K562 (cell line): Measurements from ENCODE around the gene TPBGL.

Source experiments
- HDAC2 ChIP-seq: fragments of 450-650 bp; IDR thresholded peaks from 2 replicates; pipeline ENCODE4 v1.6.1; 2016; ENCODE audit warnings: mild to moderate bottlenecking
- MED1 ChIP-seq: sonication (generic); formaldehyde crosslinking; IDR thresholded peaks from 2 replicates; pipeline ENCODE4 v1.8.1; 2023; ENCODE audit warnings: missing genetic modification reagents, borderline replicate concordance
- RAD21 ChIP-seq, 2 experiments: fragments of 250-450 bp in 1 of 2; fragments of 450-650 bp in 1 of 2; sonication (Bioruptor Pico) in 1 of 2; formaldehyde crosslinking in 1 of 2; IDR thresholded peaks in 1 of 2; conservative IDR thresholded peaks in 1 of 2; 2 replicates each; pipeline versions ENCODE4 v1.4.0 to v1.8.0; 2020 to 2022; ENCODE audit warnings: mild to moderate bottlenecking in 2 of 2, moderate library complexity in 1 of 2
- TBP ChIP-seq: optimal IDR thresholded peaks from 2 replicates; pipeline ENCODE3; 2011; ENCODE audit warnings: low read depth, low read length, improper control_type of control experiment
- ZBTB8A ChIP-seq: fragments of 450-650 bp; IDR thresholded peaks from 2 replicates; pipeline ENCODE4 v1.6.1; 2018; ENCODE audit warnings: mild to moderate bottlenecking, moderate library complexity; ENCODE audit not compliant: partially characterized antibody
- TF ChIP-seq, protein P1 (sequence below): sonication (generic); formaldehyde crosslinking; IDR thresholded peaks from 2 replicates; pipeline ENCODE4 v1.4.0; 2020; ENCODE audit warnings: mild to moderate bottlenecking, missing genetic modification reagents
- TF ChIP-seq, protein P2 (sequence below): sonication (generic); formaldehyde crosslinking; IDR thresholded peaks from 2 replicates; pipeline ENCODE4 v1.8.0; 2022; ENCODE audit warnings: mild to moderate bottlenecking, missing genetic modification reagents, borderline replicate concordance
- TF ChIP-seq, protein P3 (sequence below): fragments of 450-650 bp; formaldehyde crosslinking; IDR thresholded peaks from 2 replicates; pipeline ENCODE4 v1.4.0; 2020; ENCODE audit warnings: mild to moderate bottlenecking, moderate library complexity

DNA sequence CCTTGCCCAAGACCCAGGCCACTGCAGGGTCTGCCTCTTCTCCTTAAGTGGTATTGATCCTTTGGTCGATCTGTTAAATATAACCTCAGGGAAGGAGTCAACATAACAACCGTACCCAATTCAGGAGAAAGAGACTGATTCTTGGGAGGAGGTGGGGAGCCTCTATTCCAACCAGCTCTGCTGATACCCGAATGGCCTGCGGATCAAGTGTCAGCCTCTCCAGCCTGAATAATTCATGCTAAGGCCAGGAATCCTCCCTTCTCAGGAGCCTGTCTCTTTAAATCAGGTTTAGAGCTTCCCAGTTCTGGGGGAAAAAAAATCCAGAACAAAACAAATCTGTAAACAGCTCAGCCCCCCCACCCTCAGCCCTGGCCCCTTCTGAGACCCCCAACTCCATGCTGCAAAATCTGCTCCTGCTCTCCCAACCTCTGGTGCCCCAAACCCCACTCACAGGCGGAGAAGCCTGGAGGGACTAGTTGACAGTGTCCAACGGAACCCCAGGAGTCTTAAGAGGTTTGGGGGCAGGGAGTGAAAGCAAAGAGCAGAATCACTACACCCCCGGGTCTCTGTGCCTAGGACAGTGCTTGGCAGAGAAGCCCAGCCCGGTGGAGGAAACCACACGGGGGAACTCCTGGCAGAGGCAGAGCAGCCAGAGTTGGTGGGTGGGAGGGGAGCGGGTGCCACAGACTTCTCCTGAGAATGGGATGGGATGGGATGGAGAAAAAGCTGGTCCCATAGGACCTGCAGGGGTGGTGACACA lies 863 bp upstream of the TPBGL start:
- no peak for TF ChIP-seq HDAC2
- no peak for TF ChIP-seq MED1
- no peak for TF ChIP-seq RAD21 (CRISPR knock-in tag; conservative IDR thresholded peaks at IDR 0.05 in 1 of 2, IDR thresholded peaks at IDR 0.05 in 1 of 2)
- TF ChIP-seq ZBTB8A, result no peak
- TF ChIP-seq, protein P1, sequence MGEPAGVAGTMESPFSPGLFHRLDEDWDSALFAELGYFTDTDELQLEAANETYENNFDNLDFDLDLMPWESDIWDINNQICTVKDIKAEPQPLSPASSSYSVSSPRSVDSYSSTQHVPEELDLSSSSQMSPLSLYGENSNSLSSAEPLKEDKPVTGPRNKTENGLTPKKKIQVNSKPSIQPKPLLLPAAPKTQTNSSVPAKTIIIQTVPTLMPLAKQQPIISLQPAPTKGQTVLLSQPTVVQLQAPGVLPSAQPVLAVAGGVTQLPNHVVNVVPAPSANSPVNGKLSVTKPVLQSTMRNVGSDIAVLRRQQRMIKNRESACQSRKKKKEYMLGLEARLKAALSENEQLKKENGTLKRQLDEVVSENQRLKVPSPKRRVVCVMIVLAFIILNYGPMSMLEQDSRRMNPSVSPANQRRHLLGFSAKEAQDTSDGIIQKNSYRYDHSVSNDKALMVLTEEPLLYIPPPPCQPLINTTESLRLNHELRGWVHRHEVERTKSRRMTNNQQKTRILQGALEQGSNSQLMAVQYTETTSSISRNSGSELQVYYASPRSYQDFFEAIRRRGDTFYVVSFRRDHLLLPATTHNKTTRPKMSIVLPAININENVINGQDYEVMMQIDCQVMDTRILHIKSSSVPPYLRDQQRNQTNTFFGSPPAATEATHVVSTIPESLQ, result no peak
- TF ChIP-seq, protein P2, sequence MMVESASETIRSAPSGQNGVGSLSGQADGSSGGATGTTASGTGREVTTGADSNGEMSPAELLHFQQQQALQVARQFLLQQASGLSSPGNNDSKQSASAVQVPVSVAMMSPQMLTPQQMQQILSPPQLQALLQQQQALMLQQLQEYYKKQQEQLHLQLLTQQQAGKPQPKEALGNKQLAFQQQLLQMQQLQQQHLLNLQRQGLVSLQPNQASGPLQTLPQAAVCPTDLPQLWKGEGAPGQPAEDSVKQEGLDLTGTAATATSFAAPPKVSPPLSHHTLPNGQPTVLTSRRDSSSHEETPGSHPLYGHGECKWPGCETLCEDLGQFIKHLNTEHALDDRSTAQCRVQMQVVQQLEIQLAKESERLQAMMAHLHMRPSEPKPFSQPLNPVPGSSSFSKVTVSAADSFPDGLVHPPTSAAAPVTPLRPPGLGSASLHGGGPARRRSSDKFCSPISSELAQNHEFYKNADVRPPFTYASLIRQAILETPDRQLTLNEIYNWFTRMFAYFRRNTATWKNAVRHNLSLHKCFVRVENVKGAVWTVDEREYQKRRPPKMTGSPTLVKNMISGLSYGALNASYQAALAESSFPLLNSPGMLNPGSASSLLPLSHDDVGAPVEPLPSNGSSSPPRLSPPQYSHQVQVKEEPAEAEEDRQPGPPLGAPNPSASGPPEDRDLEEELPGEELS (CRISPR knock-in tag), result no peak
- TF ChIP-seq, protein P3, sequence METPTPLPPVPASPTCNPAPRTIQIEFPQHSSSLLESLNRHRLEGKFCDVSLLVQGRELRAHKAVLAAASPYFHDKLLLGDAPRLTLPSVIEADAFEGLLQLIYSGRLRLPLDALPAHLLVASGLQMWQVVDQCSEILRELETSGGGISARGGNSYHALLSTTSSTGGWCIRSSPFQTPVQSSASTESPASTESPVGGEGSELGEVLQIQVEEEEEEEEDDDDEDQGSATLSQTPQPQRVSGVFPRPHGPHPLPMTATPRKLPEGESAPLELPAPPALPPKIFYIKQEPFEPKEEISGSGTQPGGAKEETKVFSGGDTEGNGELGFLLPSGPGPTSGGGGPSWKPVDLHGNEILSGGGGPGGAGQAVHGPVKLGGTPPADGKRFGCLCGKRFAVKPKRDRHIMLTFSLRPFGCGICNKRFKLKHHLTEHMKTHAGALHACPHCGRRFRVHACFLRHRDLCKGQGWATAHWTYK (CRISPR knock-in tag), result no peak
- no peak for TF ChIP-seq TBP
